ENCODE measurements around the gene SLC38A7.

DNA sequence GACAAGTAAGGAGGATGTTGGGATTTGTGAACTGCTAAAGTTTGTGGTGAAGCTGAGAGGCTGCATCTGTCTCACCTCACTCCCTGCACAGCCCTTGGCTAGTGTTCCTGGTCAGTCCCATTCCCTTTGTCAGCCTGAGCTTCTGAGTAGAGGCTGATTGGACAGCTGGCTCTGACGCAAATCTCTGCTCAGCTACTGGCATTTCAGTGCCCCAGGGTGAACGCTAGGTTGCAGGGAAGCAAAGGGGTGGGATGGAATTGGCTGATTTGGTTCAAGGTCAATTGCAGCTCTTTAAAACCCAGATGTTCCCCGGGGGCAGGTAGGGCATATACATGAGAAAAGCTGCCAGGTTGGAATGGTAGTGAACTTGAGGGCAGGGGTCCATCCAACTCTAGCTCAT lies 31.8 kb downstream of the SLC38A7 start:
- no peak for TF ChIP-seq CTCF (IDR thresholded peaks at IDR 0.05)
- no peak for TF ChIP-seq POLR2A (IDR thresholded peaks at IDR 0.05)
